KMS-11 (cell line): ENCODE data around the gene SPATA33.
"Not testable (repeated sequence)": the region's sequence is repeated elsewhere in the genome, so short reads cannot be mapped to it uniquely, and the experiment has no call there.

Experiments
- H2AFZ ChIP-seq: fragments of 200-600 bp; sonication (generic); 2 replicates; pipeline ENCODE4 v1.6.1; 2016; ENCODE audit warnings: antibody characterized with exemption, mixed run types, low read depth
- H3K27ac ChIP-seq: fragments of 200-600 bp; sonication (generic); 2 replicates; pipeline ENCODE4 v1.6.1; 2016; ENCODE audit warnings: mild to moderate bottlenecking, mixed run types
- H3K27me3 ChIP-seq: fragments of 200-600 bp; sonication (generic); 2 replicates; pipeline ENCODE4 v1.6.1; 2017; ENCODE audit warnings: mild to moderate bottlenecking, low read depth, mixed run types, moderate library complexity; ENCODE audit not compliant: insufficient read depth
- H3K36me3 ChIP-seq: fragments of 200-600 bp; sonication (generic); 2 replicates; pipeline ENCODE4 v1.6.1; 2017; ENCODE audit warnings: mild to moderate bottlenecking, mixed run types; ENCODE audit not compliant: insufficient read depth
- H3K4me1 ChIP-seq: fragments of 200-600 bp; sonication (generic); 2 replicates; pipeline ENCODE4 v1.6.1; 2016; ENCODE audit warnings: mild to moderate bottlenecking, low read depth, mixed run types; ENCODE audit not compliant: poor library complexity, severe bottlenecking
- H3K4me2 ChIP-seq: fragments of 200-600 bp; sonication (generic); 2 replicates; pipeline ENCODE4 v1.7.0; 2016; ENCODE audit warnings: mild to moderate bottlenecking, mixed run types
- H3K4me3 ChIP-seq: fragments of 200-600 bp; sonication (generic); IDR thresholded peaks from 2 replicates; pipeline ENCODE4 v1.6.1; 2017; ENCODE audit warnings: low read depth, low read length, mixed read lengths; ENCODE audit not compliant: insufficient read depth
- H3K79me2 ChIP-seq: fragments of 200-600 bp; sonication (generic); 2 replicates; pipeline ENCODE4 v1.6.1; 2016; ENCODE audit warnings: low read depth, mixed run types; ENCODE audit not compliant: insufficient read depth
- H3K9ac ChIP-seq: fragments of 200-600 bp; sonication (generic); 2 replicates; pipeline ENCODE4 v1.6.1; 2016; ENCODE audit warnings: mild to moderate bottlenecking, mixed run types
- H4K20me1 ChIP-seq: fragments of 200-600 bp; sonication (generic); 2 replicates; pipeline ENCODE4 v1.6.1; 2016; ENCODE audit warnings: mild to moderate bottlenecking, mixed run types; ENCODE audit not compliant: insufficient read depth
- CTCF ChIP-seq: fragments of 200-600 bp; sonication (generic); conservative IDR thresholded peaks from 2 replicates; pipeline ENCODE4 v1.6.1; 2017; ENCODE audit warnings: low read depth, mild to moderate bottlenecking, antibody characterized with exemption, low read length, moderate library complexity, mixed read lengths

The SPATA33 gene

GRCh38 chr16:89624777-89625761, 32.6 kb upstream of the SPATA33 start:
- no peak for TF ChIP-seq CTCF
- Histone ChIP-seq H4K20me1 (no peaks in the 10 kb centered on the region), H3K27ac (no peak overlapping the region)

GRCh38 chr16:89629827-89630610, 27.6 kb upstream of the SPATA33 start:
- TF ChIP-seq CTCF = no peak
- Histone ChIP-seq H3K27me3 (peaks cover 91% of the 10 kb centered on the region), H2AFZ (no peak overlapping the region), H3K4me3 (no peak overlapping the region), H3K4me2 (no peak overlapping the region), H3K9ac (no peak overlapping the region), H3K79me2 (no peaks in the 10 kb centered on the region), H4K20me1 (no peaks in the 10 kb centered on the region), H3K4me1 (no peaks in the 10 kb centered on the region), H3K27ac (no peak overlapping the region), H3K36me3 (no peaks in the 10 kb centered on the region)

More at GRCh38 chr16:89624777-89625761, 32.6 kb upstream of the SPATA33 start:
- Histone ChIP-seq H3K79me2 (no peaks in the 10 kb centered on the region), H3K36me3 (no peaks in the 10 kb centered on the region), H3K4me2 (no peak overlapping the region), H3K9ac (no peak overlapping the region), H3K4me1 (no peaks in the 10 kb centered on the region), H3K4me3 (no peak overlapping the region), H2AFZ (no peak overlapping the region), H3K27me3 (peaks cover 95% of the 10 kb centered on the region)

GRCh38 chr16:89633064-89633631, 24.5 kb upstream of the SPATA33 start:
- H3K4me1 ChIP-seq = no peaks in the 10 kb centered on the region
- H3K36me3 ChIP-seq = no peaks in the 10 kb centered on the region
- H3K27ac ChIP-seq = no peak overlapping the region
- H3K4me2 ChIP-seq = no peak overlapping the region
- H3K9ac ChIP-seq = no peak overlapping the region
- peaks cover 87% of the 10 kb centered on the region for H3K27me3 ChIP-seq
- no peak for TF ChIP-seq CTCF
- no peak overlapping the region for H2AFZ ChIP-seq
- no peaks in the 10 kb centered on the region for H3K79me2 ChIP-seq
- no peak overlapping the region for H3K4me3 ChIP-seq
- no peaks in the 10 kb centered on the region for H4K20me1 ChIP-seq

- peaks cover 74% of the 10 kb centered on the region for H3K27me3 ChIP-seq
- H3K36me3 ChIP-seq, H4K20me1 ChIP-seq, H3K4me2 ChIP-seq, H3K4me1 ChIP-seq, H3K4me3 ChIP-seq, H2AFZ ChIP-seq, H3K27ac ChIP-seq, H3K79me2 ChIP-seq, H3K9ac ChIP-seq: not testable (repeated sequence)
Measured at GRCh38 chr16:89634463-89635385, 22.9 kb upstream of the SPATA33 start.
